ENCODE results near the gene LTA. TPM values are rescaled to one million over a fixed set of nuclear protein-coding genes. Genes with fewer than 3 reads are reported as not detected.

Gene LTA
- total RNA-seq, 1 experiment from 2014 or later, result 1.1 TPM

GRCh38 chr6:31558318-31558625, 13.8 kb upstream of the LTA start:
- ChIA-PET CTCF (no interaction called here), RAD21 (ENCODE audit: low non-redundant PET in 1 of 2, low total read pairs in 2 of 2, uncharacterized antibody in 2 of 2, unreplicated experiment in 2 of 2) (no interaction called here), POLR2A (no interaction called here)
- no peaks in the 10 kb centered on the region for H3K9me2 ChIP-seq (ENCODE audit: insufficient read depth)
- peaks cover 6% of the 10 kb centered on the region; the same call in 1 of the 2 replicates for H3K79me2 ChIP-seq (ENCODE audit: insufficient read depth, low read length)
- TF ChIP-seq CTCF (IDR thresholded peaks at IDR 0.05 in 2 of 3, conservative IDR thresholded peaks at IDR 0.05 in 1 of 3; ENCODE audit: borderline replicate concordance in 1 of 3, insufficient read depth in 1 of 3, low read depth in 2 of 3, low read length in 2 of 3), result no peak
- no peak for TF ChIP-seq SIN3A (IDR thresholded peaks at IDR 0.05; ENCODE audit: low read depth)
- no peak for TF ChIP-seq POLR2AphosphoS5 (IDR thresholded peaks at IDR 0.05; ENCODE audit: low read depth, low read length)
- no peak for TF ChIP-seq CBX3 (IDR thresholded peaks at IDR 0.05; ENCODE audit: low read depth)
- TF ChIP-seq FOSL1 (IDR thresholded peaks at IDR 0.05; ENCODE audit: low read depth), result no peak
- TF ChIP-seq ELF1 (IDR thresholded peaks at IDR 0.05; ENCODE audit: borderline replicate concordance, low read depth), result no peak
- no peak for TF ChIP-seq JUND (IDR thresholded peaks at IDR 0.05)
- TF ChIP-seq ATF3 (IDR thresholded peaks at IDR 0.05), result no peak
- no peak for TF ChIP-seq SRF (IDR thresholded peaks at IDR 0.05; ENCODE audit: low read depth)
- TF ChIP-seq ZFX (IDR thresholded peaks at IDR 0.05), result no peak
- TF ChIP-seq EZH2 (IDR thresholded peaks at IDR 0.05), result no peak
- no peak for TF ChIP-seq EGR1 (IDR thresholded peaks at IDR 0.05; ENCODE audit: low read depth)
- TF ChIP-seq RAD21 (IDR thresholded peaks at IDR 0.05; ENCODE audit: low read depth), result no peak
- no peak for TF ChIP-seq YY1 (IDR thresholded peaks at IDR 0.05; ENCODE audit: extremely low read depth, insufficient replicate concordance, low read depth, low read length)
- TF ChIP-seq ZBTB33 (IDR thresholded peaks at IDR 0.05; ENCODE audit: extremely low read depth, insufficient replicate concordance, low read length), result no peak
- no peak for DNase-seq (ENCODE audit: low read depth, low spot score)
- no peaks in the 10 kb centered on the region for H3K9me3 ChIP-seq (ENCODE audit: control insufficient read depth in 1 of 2, insufficient read depth in 1 of 2, low read depth in 1 of 2, low read length in 2 of 2)
- intact Hi-C loops (cut with micrococcal nuclease), result no loop called here
- no peak overlapping the region for H3K4me2 ChIP-seq (ENCODE audit: low read length)
- no TSS peak for BruUV-seq (replicated peaks)
- H4K20me1 ChIP-seq (ENCODE audit: insufficient read depth), result no peaks in the 10 kb centered on the region
- H3K27me3 ChIP-seq (ENCODE audit: insufficient read depth, low read length), result no peaks in the 10 kb centered on the region
- ATAC-seq, result no peak
- no peak overlapping the region for H3K9ac ChIP-seq (ENCODE audit: low read length)
- H2AFZ ChIP-seq (ENCODE audit: low read depth, low read length, poor library complexity, severe bottlenecking), result no peak overlapping the region
- H3K27ac ChIP-seq (ENCODE audit: low read depth, low read length), result no peak overlapping the region
- peaks cover 19 to 20% of the 10 kb centered on the region in 2 experiments for H3K36me3 ChIP-seq (ENCODE audit: control insufficient read depth in 1 of 2, insufficient read depth in 2 of 2, low read length in 2 of 2)
- no peak overlapping the region for H3K4me3 ChIP-seq (replicated peaks in 1 of 2; ENCODE audit: low read depth in 1 of 2, low read length in 2 of 2)
- peaks cover 5 to 24% of the 10 kb centered on the region in 2 experiments; a peak in 3 of 4 replicates for H3K4me1 ChIP-seq (ENCODE audit: control insufficient read depth in 1 of 2, insufficient read depth in 2 of 2, low read length in 2 of 2)
